HFF-Myc (cell line): ENCODE data around the gene DIDO1.

Experiments used
- DNase-seq: peaks from one replicate; pipeline ENCODE4 v3.0.0-alpha.2; 2011; ENCODE audit warnings: low read depth; ENCODE audit errors: extremely low read depth
- H3K4me3 ChIP-seq: replicated peaks from 2 replicates; pipeline ENCODE4 v1.5.1; 2011; ENCODE audit warnings: low read depth, mild to moderate bottlenecking, control low read depth, low read length
- TF ChIP-seq, protein P1 (sequence below): IDR thresholded peaks from 2 replicates; pipeline ENCODE4 v1.5.1; 2012; ENCODE audit warnings: mild to moderate bottlenecking, low read depth, low read length, control low read depth; ENCODE audit errors: missing control alignments

Gene DIDO1

DNA sequence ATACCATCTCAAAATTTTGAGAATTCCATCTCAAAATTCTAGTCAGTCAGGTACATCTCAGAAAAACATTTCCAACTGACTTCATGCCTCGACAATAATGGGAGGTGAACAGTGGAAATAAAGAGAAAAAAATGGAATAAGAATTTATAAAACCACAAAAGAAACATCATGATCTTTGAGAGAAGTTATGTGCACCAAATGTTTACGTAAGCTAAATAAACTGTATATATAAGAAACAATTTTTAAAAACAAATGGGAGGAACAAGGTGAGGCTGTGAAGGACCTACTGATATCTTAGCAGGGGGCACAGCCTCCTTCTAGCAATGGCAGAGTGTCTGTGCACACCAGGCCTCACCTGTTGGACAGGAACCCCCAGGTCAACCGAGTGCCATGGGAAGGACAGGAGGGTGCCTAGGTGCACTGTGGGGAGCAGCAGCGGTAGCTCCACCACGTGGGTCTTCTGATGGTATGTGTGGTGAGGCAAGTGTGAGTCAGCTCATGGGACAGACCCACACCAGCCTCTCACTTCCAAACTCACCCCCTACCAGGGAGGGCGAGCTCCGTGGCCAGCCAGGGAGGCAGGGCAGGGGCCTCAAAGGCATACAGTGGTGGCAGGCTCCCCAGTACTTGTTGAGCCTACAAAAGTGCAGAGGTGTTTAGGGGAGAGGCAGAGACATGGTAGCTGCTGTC, 23.2 kb downstream of the DIDO1 start:
- H3K4me3 ChIP-seq, result no peak overlapping the region
- DNase-seq, result no peak
- TF ChIP-seq, protein P1, sequence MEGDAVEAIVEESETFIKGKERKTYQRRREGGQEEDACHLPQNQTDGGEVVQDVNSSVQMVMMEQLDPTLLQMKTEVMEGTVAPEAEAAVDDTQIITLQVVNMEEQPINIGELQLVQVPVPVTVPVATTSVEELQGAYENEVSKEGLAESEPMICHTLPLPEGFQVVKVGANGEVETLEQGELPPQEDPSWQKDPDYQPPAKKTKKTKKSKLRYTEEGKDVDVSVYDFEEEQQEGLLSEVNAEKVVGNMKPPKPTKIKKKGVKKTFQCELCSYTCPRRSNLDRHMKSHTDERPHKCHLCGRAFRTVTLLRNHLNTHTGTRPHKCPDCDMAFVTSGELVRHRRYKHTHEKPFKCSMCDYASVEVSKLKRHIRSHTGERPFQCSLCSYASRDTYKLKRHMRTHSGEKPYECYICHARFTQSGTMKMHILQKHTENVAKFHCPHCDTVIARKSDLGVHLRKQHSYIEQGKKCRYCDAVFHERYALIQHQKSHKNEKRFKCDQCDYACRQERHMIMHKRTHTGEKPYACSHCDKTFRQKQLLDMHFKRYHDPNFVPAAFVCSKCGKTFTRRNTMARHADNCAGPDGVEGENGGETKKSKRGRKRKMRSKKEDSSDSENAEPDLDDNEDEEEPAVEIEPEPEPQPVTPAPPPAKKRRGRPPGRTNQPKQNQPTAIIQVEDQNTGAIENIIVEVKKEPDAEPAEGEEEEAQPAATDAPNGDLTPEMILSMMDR, result no peak

DNA sequence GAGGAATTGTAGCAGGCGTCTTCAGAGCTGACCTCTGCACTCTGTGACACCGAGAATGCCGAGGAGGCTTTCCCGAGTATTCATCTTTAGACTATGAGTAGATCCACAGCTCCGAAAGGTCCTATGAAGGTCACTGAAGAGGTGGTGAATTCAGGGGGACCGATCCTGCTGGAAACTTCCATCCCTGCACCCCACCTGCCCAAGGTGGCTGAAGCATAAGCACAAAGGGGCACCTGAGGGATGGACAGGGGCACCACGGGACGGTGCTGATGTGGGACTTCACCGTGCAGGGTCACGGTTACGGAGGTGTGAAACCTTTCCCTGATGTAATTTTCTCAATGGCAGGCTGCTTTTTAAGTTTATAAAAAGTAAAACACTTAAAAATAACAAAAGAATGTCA, 24.4 kb downstream of the DIDO1 start:
- DNase-seq, result no peak
- H3K4me3 ChIP-seq, result no peak overlapping the region
- TF ChIP-seq, protein P1, result no peak

DNA sequence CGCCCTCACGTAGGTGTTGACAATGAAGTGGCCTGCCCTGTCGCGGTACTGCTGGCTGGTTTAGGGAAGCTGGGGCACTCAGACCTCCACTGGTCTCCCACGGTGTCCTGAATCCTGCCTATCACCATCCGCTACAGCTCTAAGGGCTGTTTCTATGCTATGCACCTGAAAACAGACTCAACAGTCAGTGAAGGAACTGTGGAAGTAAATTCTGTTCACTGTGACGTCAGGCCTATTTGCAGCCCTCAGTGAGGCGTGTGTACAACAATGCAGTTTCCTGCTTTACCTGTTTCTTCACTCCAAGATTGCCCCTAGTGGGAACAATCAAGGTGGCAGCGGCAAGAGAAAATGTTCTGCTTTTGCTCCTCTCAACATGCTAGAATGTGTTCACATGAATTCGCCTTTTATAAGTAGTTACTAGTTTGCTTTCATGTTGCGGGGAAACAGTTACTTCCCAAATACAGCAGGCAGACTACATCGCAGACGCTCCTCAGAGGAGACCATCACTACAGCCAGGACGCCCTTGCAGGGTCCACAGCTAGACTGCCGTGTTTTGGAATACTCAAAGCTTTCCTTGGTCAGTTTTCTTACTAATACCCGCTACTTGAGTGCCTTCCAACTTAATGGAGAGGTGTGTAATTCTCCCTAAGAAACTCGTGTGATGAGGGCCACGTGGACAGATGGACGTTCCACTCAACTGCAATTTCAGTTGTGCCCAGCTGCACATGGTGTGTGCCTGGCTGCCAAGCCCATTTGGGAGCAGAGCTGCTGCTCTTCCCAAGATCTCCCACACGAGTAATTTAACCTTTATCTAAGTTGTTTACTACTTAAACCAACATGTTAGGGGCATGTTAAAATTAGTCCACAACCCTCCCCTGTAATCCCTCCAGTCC, 25.4 kb downstream of the DIDO1 start:
- TF ChIP-seq, protein P1, result no peak
- H3K4me3 ChIP-seq, result no peak overlapping the region
- DNase-seq, result no peak

DNA sequence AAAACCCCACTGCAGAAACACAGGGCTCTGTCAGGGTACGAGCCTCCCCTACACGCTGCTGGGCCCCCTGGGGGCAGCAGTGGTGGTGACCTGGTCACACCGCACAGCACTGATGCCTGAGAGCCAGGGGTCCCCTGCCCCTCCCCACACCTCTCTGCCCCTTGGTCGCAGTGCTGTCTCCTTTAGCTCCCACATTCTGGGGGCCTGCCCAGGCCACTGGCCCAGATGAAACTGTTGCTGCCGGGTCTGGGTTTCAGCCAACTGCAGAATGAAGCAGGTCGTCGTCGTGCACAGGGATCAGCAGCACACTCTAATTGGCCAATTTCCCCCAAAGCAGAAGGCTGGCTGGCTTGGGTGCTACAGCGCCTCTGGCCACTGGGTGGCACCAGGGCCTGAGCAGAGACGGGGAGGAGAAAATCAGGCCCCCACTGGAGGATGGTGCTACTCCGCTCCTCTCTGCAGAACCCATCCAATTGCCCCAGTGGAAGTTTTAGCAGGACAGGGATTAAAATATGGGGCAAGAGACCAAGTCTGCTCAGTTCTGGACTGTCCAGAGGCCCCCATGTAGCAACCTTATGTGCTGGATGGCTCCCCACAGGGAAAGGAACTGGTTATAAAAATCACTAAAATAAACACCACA, 26.1 kb downstream of the DIDO1 start:
- TF ChIP-seq, protein P1, result peak; percentile 60
- no peak overlapping the region for H3K4me3 ChIP-seq
- no peak for DNase-seq

DNA sequence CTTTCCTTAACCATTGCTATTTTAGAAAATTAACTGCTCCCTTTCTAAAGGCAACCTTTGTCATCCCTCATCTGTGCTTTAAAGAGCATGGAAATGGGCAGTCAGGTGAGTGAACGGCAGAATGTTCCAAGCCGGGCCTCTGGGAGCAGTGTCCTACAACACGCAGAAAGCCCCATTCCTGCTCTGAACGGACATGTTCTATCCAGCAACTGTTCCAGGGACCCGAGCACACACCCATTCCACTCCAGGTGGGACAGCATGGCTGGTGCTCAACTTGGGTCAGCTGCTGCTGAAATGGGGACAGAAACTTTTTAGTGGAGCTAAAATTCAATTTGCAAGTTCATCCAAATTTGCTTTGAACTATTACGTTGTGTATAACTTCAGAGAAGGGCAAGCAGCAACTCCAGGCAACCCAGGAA, 26.7 kb downstream of the DIDO1 start:
- no peak overlapping the region for H3K4me3 ChIP-seq
- no peak for DNase-seq
- TF ChIP-seq, protein P1, result no peak

DNA sequence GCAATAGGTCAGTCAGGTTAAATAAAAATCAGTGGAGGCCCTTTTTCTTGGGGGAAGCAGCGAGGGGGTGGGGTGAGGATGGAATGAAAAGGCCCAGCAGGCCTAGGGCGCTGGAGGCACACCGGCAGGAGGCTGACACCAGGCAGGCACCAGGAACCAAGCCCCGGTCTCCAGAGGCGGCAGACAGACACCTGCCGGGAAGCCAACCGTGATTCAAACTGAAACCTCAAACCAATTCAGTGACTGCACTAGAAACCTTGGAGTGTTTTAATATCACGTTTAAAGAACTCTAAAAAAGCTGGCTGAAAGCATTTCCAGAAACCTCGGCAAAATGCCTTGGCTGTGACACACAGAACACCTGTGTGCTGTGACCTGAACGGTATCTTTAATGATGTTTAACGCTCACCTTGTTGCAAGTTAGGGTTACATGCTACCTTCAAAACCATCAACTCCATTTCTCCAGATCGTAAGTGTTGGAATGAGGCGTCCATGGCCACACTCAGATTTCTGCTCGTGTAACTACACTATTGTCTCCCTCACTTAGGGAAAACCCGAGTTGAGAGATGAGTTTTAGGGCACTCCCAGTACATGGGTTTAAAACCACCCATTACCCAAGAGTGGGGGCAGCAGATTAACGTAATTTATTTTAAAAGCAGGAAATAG, 27.2 kb downstream of the DIDO1 start:
- no peak overlapping the region for H3K4me3 ChIP-seq
- DNase-seq, result no peak
- TF ChIP-seq, protein P1, result no peak
